ENCODE results near the gene TMEM52.

TMEM52 gene

DNA sequence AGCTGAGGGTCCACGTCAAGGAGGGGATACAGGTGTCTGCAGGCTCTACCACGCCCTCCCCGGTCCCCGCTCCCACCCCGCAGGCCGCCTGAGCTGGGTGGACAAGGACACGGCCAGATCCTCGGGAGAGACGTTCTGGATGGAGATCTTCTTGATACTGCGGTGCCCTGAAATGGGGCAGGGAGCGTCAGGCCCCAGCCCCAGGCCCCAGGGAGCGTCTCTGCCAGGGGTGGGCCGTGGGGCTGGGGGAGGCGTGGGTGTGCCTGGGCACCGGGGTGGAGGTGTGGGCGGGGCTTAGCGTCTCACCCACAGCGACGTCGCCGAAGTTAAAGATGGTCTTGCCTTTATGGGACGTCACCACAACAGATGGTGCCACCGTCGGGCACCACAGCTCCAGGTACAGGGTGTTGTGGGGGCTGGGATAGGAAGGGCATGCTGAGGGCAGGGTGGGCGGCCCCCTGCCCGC lies 7.3 kb upstream of the TMEM52 start:
- TF ChIP-seq ZNF184 (tag by site-specific recombination; IDR thresholded peaks at IDR 0.05) (no peak), ZNF423 (tag by site-specific recombination; IDR thresholded peaks at IDR 0.05) (no peak), ZFHX2 (tag by site-specific recombination; conservative IDR thresholded peaks at IDR 0.05) (peak; percentile 23; the same call in 1 of the 2 replicates)
- H3K27ac ChIP-seq (ENCODE audit: extremely low read depth, low read depth, low read length) = no peak overlapping the region
- CTCF ChIA-PET = no interaction called here
- no peak overlapping the region for H3K4me3 ChIP-seq (ENCODE audit: low read depth, low read length)
- H3K4me1 ChIP-seq (ENCODE audit: control insufficient read depth, insufficient read depth, low read length) = no peaks in the 10 kb centered on the region
- no peaks in the 10 kb centered on the region for H3K36me3 ChIP-seq (ENCODE audit: control insufficient read depth in 2 of 2, insufficient read depth in 1 of 2, low read length in 2 of 2)
- POLR2A ChIA-PET = no interaction called here
- H3K9me3 ChIP-seq (ENCODE audit: control insufficient read depth, insufficient read depth, low read depth, low read length) = no peaks in the 10 kb centered on the region

DNA sequence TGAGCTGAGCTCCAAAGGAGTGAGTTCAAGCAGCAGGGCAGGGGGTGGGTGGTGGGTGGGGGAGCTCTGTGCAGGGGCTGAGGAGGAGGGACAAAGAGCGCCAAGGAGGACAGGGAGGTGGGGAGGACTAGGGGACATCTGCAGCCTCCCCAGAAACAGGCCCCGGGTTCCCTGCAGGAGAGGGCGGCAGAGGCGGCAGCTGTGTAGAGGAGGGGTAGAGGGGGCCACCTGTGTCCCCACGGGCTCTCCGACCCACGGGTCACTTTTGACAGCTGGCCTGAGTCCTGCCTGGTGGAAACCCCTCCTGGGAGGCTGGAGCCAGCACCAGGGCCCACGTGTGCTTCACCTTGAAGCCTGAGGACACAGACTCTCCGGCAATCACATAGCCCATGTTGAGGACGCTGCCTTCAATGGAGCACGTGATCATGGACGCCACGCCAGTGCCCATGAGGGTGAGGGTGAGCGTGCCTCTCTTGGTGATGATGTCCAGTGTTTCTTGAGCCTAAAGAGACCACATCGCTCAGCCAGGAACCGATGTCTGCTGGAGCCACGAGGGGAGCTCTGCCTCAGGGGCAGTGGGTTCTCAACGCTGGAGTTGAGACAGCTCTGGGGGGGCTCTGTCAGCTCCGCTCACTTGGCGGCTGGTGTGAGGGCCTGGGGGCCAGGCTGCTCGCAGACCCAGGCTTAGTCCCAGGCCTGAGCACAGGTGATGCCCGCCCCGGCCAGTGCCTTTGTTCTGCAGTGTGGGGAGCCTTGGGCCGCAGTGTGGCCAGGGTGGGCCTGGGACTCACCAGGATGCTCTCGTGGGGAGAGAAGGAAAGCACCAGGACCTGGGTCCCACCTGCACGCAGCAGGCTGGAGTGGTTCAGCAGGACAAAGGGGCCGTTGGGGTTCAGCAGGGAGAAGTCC lies 6.6 kb upstream of the TMEM52 start:
- Histone ChIP-seq H3K36me3 (ENCODE audit: control insufficient read depth in 2 of 2, insufficient read depth in 1 of 2, low read length in 2 of 2) (no peaks in the 10 kb centered on the region), H3K4me3 (ENCODE audit: low read depth, low read length) (no peak overlapping the region), H3K27ac (ENCODE audit: extremely low read depth, low read depth, low read length) (no peak overlapping the region), H3K9me3 (ENCODE audit: control insufficient read depth, insufficient read depth, low read depth, low read length) (no peaks in the 10 kb centered on the region), H3K4me1 (ENCODE audit: control insufficient read depth, insufficient read depth, low read length) (no peaks in the 10 kb centered on the region)
- ChIA-PET POLR2A (no interaction called here), CTCF (no interaction called here)
- TF ChIP-seq ZNF274 (IDR thresholded peaks at IDR 0.05; ENCODE audit: low read length) (no peak), ZNF274 (tag by site-specific recombination; IDR thresholded peaks at IDR 0.05; ENCODE audit: borderline replicate concordance) (no peak), TCF7L2 (IDR thresholded peaks at IDR 0.05; ENCODE audit: borderline replicate concordance, low read depth, low read length) (no peak), HOXC10 (CRISPR knock-in tag; IDR thresholded peaks at IDR 0.05) (no peak), ZFP37 (tag by site-specific recombination; IDR thresholded peaks at IDR 0.05) (no peak), ZNF529 (tag by site-specific recombination; IDR thresholded peaks at IDR 0.05; ENCODE audit: insufficient replicate concordance) (no peak), EGR2 (tag by site-specific recombination; IDR thresholded peaks at IDR 0.05; ENCODE audit: low read depth) (peak; percentile 67), ZFHX2 (tag by site-specific recombination; conservative IDR thresholded peaks at IDR 0.05) (peak; percentile 73)
- TF ChIP-seq, protein P1, sequence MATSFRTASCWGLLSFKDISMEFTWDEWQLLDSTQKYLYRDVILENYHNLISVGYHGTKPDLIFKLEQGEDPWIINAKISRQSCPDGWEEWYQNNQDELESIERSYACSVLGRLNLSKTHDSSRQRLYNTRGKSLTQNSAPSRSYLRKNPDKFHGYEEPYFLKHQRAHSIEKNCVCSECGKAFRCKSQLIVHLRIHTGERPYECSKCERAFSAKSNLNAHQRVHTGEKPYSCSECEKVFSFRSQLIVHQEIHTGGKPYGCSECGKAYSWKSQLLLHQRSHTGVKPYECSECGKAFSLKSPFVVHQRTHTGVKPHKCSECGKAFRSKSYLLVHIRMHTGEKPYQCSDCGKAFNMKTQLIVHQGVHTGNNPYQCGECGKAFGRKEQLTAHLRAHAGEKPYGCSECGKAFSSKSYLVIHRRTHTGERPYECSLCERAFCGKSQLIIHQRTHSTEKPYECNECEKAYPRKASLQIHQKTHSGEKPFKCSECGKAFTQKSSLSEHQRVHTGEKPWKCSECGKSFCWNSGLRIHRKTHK (tag by site-specific recombination; IDR thresholded peaks at IDR 0.05) = no peak
- TF ChIP-seq, protein P2, sequence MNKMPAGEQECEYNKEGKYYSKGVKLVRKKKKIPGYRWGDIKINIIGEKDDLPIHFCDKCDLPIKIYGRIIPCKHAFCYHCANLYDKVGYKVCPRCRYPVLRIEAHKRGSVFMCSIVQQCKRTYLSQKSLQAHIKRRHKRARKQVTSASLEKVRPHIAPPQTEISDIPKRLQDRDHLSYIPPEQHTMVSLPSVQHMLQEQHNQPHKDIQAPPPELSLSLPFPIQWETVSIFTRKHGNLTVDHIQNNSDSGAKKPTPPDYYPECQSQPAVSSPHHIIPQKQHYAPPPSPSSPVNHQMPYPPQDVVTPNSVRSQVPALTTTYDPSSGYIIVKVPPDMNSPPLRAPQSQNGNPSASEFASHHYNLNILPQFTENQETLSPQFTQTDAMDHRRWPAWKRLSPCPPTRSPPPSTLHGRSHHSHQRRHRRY (tag by site-specific recombination; IDR thresholded peaks at IDR 0.05) = no peak
- TF ChIP-seq, protein P3, sequence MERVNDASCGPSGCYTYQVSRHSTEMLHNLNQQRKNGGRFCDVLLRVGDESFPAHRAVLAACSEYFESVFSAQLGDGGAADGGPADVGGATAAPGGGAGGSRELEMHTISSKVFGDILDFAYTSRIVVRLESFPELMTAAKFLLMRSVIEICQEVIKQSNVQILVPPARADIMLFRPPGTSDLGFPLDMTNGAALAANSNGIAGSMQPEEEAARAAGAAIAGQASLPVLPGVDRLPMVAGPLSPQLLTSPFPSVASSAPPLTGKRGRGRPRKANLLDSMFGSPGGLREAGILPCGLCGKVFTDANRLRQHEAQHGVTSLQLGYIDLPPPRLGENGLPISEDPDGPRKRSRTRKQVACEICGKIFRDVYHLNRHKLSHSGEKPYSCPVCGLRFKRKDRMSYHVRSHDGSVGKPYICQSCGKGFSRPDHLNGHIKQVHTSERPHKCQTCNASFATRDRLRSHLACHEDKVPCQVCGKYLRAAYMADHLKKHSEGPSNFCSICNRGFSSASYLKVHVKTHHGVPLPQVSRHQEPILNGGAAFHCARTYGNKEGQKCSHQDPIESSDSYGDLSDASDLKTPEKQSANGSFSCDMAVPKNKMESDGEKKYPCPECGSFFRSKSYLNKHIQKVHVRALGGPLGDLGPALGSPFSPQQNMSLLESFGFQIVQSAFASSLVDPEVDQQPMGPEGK (tag by site-specific recombination; IDR thresholded peaks at IDR 0.05) = no peak

DNA sequence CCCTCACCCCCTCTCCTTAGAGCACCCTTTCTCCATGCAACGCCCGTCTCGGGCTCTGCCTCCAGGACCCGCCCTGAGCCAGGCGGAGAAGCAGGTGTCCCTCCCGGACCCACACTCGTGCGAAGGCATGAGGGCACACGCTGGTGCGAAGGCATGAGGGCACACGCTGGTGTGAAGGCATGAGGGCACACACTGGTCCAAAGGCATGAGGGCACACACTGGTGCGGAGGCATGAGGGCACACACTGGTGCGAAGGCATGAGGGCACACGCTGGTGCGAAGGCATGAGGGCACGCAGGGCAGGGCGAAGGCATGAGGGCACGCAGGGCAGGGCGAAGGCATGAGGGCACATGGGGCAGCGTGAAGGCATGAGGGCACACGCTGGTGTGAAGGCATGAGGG lies 5.8 kb upstream of the TMEM52 start:
- TF ChIP-seq ZNF747 (tag by site-specific recombination; IDR thresholded peaks at IDR 0.05) = no peak
- TF ChIP-seq, protein P4, sequence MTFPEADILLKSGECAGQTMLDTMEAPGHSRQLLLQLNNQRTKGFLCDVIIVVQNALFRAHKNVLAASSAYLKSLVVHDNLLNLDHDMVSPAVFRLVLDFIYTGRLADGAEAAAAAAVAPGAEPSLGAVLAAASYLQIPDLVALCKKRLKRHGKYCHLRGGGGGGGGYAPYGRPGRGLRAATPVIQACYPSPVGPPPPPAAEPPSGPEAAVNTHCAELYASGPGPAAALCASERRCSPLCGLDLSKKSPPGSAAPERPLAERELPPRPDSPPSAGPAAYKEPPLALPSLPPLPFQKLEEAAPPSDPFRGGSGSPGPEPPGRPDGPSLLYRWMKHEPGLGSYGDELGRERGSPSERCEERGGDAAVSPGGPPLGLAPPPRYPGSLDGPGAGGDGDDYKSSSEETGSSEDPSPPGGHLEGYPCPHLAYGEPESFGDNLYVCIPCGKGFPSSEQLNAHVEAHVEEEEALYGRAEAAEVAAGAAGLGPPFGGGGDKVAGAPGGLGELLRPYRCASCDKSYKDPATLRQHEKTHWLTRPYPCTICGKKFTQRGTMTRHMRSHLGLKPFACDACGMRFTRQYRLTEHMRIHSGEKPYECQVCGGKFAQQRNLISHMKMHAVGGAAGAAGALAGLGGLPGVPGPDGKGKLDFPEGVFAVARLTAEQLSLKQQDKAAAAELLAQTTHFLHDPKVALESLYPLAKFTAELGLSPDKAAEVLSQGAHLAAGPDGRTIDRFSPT (tag by site-specific recombination; IDR thresholded peaks at IDR 0.05) = 0 out of 2 replicates have a peak, but pooled peaks have one; percentile 17
- Histone ChIP-seq H3K36me3 (ENCODE audit: control insufficient read depth in 2 of 2, insufficient read depth in 1 of 2, low read length in 2 of 2) (no peaks in the 10 kb centered on the region), H3K9me3 (ENCODE audit: control insufficient read depth, insufficient read depth, low read depth, low read length) (no peaks in the 10 kb centered on the region), H3K4me1 (ENCODE audit: control insufficient read depth, insufficient read depth, low read length) (no peaks in the 10 kb centered on the region), H3K4me3 (ENCODE audit: low read depth, low read length) (no peak overlapping the region), H3K27ac (ENCODE audit: extremely low read depth, low read depth, low read length) (no peak overlapping the region)
- POLR2A ChIA-PET = no interaction called here
- CTCF ChIA-PET = no interaction called here
